B cell (primary cell): ENCODE measurements around the gene PARK7.

Experiments
- CTCF ChIP-seq: fragments of 200-600 bp; IDR thresholded peaks from one replicate; pipeline ENCODE4 v1.8.0; 2022; ENCODE audit warnings: antibody characterized with exemption, mild to moderate bottlenecking
- EZH2 ChIP-seq: IDR thresholded peaks from 2 replicates; pipeline ENCODE4 v1.6.1; 2012; ENCODE audit warnings: borderline replicate concordance, low read depth, mild to moderate bottlenecking, moderate library complexity, low read length; ENCODE audit not compliant: insufficient read depth, poor library complexity, severe bottlenecking

GRCh38 chr1:7954683-7955082 is 6.8 kb upstream of the PARK7 start:
- TF ChIP-seq CTCF, result no peak
- TF ChIP-seq EZH2, result no peak
